ENCODE measurements around the gene OTP. TPM values are rescaled to one million over a fixed set of nuclear protein-coding genes. Genes with fewer than 3 reads are reported as not detected.
A peak's percentile ranks its signal among the peaks of the same experiment; 100 is the strongest.

The OTP gene
- total RNA-seq: not detected

GRCh38 chr5:77637998-77638762 is at the start of gene OTP:
Gene OTP, minus strand, starts transcription at chr5:77638713. Its CDS starts 164 bp downstream, at chr5:77638549.
- Mint-ChIP-seq H3K9me3 (peaks cover 6 to 11% of the 10 kb centered on the region in 2 donors), H3K36me3 (peaks cover 14 to 45% of the 10 kb centered on the region in 2 donors), H3K27ac (peak within 1 kb of the TSS in 1 of 2 donors; percentile 59)
- no peak for ATAC-seq
- no peak for DNase-seq (ENCODE audit: low spot score in 2 of 2)

GRCh38 chr5:77683171-77683732 is 44.7 kb upstream of the OTP start:
- H3K36me3 Mint-ChIP-seq: no peaks in the 10 kb centered on the region
- H3K27ac Mint-ChIP-seq: no peak overlapping the region
- ATAC-seq (no peak), DNase-seq (ENCODE audit: low spot score in 2 of 2) (no peak)
- no peaks in the 10 kb centered on the region for H3K9me3 Mint-ChIP-seq

DNA sequence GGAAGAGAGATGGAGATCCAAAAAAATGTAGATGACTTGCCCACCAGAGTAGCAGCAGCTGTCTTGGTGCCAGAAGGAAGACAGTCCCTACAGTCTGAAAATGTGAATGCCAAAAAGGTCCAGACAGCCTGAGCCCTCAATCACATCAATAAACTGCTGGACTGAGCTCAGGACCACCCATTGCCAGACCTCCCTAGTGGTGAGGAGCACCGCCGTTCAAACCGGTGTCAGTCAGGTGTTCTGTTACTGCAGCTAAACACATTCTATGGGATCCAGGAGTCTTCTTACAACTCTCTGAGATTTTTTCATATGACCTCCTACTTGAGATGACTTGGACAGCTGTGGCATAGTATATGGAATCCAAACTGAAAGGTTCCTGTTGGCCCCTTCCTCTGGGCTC is 32.0 kb upstream of the OTP start:
- ATAC-seq (no peak), DNase-seq (ENCODE audit: low spot score in 2 of 2) (no peak)
- no peak overlapping the region for H3K27ac Mint-ChIP-seq
- peaks cover 5% of the 10 kb centered on the region in 2 donors for H3K9me3 Mint-ChIP-seq
- no peaks in the 10 kb centered on the region for H3K36me3 Mint-ChIP-seq

DNA sequence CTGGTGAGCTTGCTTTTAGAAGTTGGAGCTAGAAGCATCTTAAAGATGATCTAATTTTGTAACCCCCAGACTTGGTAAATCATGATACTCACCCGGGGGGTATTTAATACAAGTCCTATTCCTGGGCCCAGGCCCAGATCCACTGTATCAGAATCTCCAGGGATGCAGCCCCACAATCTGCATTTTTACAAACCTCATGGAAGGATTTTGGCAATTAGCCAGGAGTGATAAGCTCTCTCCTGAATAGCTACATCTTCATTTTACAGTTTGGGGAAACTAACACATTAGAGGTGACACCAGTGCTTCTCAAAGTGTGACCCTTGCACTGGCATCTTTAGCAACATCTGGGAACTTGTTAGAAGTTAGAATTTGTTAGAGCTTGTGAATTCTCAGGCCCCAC is 31.2 kb upstream of the OTP start:
- ATAC-seq (no peak), DNase-seq (ENCODE audit: low spot score in 2 of 2) (no peak)
- Mint-ChIP-seq H3K9me3 (peaks cover 0 to 2% of the 10 kb centered on the region in 2 donors), H3K27ac (no peak overlapping the region), H3K36me3 (no peaks in the 10 kb centered on the region)

DNA sequence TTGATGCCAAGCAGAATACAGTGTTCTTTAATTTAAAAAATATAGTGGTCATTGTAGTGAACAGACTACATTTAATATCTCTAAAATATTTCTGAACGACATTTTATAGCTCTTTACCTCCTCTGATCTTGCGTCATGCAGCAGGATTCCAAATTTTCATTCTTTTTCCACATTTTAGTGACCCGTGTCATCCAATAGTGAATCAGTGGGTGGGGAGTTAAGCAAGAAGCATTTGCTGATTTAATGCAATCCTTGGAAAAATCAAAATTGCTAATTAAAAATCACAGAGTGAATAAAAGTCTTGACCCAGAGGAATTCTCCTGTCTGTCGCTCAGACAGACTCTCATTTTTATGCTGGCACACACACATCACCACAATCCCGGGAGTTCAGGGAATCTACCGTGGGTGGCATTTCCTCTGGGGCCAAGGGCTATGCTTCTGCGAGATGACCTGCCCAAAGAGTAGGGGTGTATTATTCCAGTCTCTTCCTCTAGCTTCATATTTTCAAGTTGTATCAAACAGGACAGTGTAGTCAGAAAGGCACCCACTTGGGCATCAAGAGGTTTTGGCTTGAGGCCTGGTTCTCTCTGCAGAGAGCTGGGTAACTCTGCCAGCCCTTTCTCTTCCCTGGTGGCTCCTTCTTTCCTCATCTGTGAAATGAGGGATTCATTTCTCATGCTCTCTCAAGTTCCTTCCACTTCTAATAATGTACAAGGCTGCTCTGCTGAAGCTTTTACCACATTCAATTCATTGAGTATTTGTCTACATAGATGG is 24.8 kb upstream of the OTP start:
- H3K27ac Mint-ChIP-seq: no peak overlapping the region

DNA sequence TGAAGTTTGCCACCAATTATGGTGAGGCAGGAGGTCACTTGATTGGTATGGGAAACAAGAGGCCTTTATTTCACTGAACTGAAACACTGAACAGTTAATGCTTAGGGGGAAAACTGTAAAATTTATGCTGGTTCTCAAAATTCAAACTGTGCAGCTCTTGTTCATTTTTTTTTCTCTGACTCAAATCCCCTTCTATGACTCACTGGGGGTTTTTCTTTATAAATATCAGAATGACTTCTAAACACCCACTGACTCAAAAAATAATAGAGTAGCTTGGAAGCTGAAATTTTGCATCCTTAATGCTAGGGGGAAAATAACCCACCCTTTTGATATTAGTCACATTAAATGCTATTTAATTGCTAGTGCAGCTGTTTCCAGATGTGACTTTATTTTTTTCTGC is 24.1 kb upstream of the OTP start:
- peak; percentile 56 to 86 for ATAC-seq
- DNase-seq (ENCODE audit: low spot score in 2 of 2): no peak
- Mint-ChIP-seq H3K27ac (no peak overlapping the region), H3K36me3 (peaks cover 0 to 7% of the 10 kb centered on the region in 2 donors), H3K9me3 (no peaks in the 10 kb centered on the region)

More for the DNA sequence above, 24.8 kb upstream of the OTP start:
- DNase-seq (ENCODE audit: low spot score in 2 of 2) (no peak), ATAC-seq (no peak)
- Mint-ChIP-seq H3K36me3 (peaks cover 0 to 5% of the 10 kb centered on the region in 2 donors), H3K9me3 (no peaks in the 10 kb centered on the region)

DNA sequence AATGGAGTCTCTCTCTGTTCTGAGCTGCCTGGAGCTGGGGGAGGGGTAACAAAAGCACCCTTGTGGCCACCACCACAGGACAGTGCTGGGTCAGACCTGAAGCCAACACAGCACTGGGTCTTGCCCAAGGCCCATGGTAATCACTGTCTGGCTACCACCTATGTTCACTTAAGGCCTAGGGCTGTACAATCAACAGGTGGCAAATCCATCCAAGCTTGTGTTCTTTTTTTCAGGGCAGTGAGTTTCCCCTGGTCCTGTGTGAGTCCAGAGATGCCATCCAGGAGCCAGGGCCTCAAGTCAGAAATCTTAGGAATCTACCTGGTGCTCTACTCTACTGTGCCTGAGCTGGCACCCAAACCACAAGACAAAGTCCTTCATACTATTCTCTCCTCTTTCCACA is 20.1 kb upstream of the OTP start:
- ATAC-seq (no peak), DNase-seq (ENCODE audit: low spot score in 2 of 2) (no peak)
- no peaks in the 10 kb centered on the region for H3K9me3 Mint-ChIP-seq
- no peak overlapping the region for H3K27ac Mint-ChIP-seq
- peaks cover 0 to 7% of the 10 kb centered on the region in 2 donors for H3K36me3 Mint-ChIP-seq

- Mint-ChIP-seq H3K9me3 (no peaks in the 10 kb centered on the region), H3K36me3 (peaks cover 0 to 8% of the 10 kb centered on the region in 2 donors), H3K27ac (no peak overlapping the region)
- no peak for DNase-seq (ENCODE audit: low spot score in 2 of 2)
- no peak for ATAC-seq
These were observed 12.8 kb upstream of the OTP start for GRCh38 chr5:77651343-77651742.

DNA sequence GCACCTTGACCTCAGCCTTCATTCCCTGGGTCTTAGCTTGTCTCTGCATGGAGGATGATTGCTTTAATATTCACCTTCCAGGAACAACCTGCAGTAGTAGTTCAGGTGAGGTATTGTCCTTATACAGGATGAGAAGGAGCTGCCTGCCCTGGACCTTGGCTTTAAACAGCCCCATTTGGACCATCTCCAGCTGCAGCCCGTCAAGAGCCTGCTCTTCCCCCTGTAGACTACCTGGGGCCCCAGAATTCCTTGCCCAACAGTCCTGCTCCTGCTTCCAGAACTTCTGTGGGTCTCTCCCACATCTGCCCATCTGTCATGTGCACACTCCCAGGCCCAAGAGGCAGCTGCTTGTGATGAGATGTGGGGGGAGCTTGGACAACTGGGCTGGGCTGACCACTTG is 12.2 kb upstream of the OTP start:
- no peak overlapping the region for H3K27ac Mint-ChIP-seq
- no peaks in the 10 kb centered on the region for H3K9me3 Mint-ChIP-seq
- no peak for DNase-seq (ENCODE audit: low spot score in 2 of 2)
- H3K36me3 Mint-ChIP-seq: peaks cover 0 to 13% of the 10 kb centered on the region in 2 donors
- no peak for ATAC-seq

DNA sequence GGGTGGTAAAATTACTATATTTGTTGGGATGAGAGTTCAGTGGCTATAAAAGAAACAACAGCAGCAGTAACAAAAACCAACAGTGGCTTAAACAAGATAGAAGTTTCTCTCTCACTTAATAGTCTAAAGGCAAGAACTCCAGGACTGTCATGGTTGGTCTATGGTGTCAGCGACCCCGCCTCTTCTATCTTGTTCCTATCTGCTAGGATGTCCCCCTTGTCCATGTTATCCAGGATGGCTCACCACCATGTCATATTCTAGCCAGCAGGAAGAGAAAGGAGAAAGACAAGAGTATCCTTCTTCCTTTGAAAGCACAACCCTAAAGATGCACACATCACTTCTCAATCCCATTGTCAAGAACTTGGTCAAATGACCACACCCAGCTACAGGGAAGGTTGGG is 11.3 kb upstream of the OTP start:
- H3K9me3 Mint-ChIP-seq: no peaks in the 10 kb centered on the region
- H3K36me3 Mint-ChIP-seq: peaks cover 0 to 13% of the 10 kb centered on the region in 2 donors
- no peak overlapping the region for H3K27ac Mint-ChIP-seq
- DNase-seq (ENCODE audit: low spot score in 2 of 2): no peak
- no peak for ATAC-seq

- H3K9me3 Mint-ChIP-seq: no peaks in the 10 kb centered on the region
- H3K36me3 Mint-ChIP-seq: peaks cover 6 to 30% of the 10 kb centered on the region in 2 donors
- DNase-seq (ENCODE audit: low spot score in 2 of 2): no peak
- ATAC-seq: no peak
- H3K27ac Mint-ChIP-seq: no peak overlapping the region
These were observed 7.6 kb upstream of the OTP start for GRCh38 chr5:77645995-77646639.

DNA sequence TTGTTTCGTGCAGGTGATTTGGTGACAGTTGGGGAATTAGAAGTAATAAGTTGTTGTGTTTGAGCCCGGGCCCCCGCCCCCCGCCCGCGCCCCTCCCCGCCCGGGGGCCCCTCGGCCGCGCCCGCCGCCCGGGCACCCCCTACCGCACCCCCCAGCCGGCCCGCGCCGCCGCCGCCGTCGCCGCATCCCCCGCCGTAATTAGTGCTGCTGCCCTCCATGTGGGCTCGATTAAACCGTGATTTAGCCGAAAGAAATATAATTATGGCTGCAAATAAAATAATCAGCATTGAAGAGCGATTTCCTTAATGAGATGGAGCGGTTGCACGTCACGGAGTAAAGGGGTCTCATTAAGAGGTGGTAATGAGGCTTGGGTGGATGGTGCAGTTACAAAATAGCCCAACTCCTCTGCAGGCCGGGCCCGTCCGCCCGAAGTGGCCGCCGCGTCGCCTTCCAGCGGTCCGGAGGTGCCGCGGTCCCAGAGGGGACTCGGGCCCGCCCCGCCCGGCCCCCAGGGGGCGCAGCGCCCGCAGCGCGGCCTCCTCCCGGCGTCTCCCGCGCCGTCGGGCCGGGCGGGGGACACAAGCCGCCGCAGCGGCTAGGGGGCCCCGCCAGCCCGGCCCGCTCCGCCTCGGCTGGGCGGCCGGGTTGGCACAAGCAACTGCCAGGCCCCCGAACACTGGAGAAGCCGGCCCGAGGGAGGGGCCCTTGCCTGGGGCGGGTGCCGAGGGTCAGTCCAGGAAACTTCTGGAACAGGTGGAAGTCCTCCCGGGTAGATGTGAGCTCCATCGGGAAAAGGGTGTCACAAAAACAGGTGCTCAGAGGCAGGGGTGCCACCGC is 6.9 kb upstream of the OTP start:
- Mint-ChIP-seq H3K36me3 (peaks cover 6 to 37% of the 10 kb centered on the region in 2 donors), H3K9me3 (no peaks in the 10 kb centered on the region), H3K27ac (no peak overlapping the region)
- DNase-seq (ENCODE audit: low spot score in 2 of 2): peak in 1 of 2 donors; percentile 66
- ATAC-seq: peak; percentile 64 to 92

DNA sequence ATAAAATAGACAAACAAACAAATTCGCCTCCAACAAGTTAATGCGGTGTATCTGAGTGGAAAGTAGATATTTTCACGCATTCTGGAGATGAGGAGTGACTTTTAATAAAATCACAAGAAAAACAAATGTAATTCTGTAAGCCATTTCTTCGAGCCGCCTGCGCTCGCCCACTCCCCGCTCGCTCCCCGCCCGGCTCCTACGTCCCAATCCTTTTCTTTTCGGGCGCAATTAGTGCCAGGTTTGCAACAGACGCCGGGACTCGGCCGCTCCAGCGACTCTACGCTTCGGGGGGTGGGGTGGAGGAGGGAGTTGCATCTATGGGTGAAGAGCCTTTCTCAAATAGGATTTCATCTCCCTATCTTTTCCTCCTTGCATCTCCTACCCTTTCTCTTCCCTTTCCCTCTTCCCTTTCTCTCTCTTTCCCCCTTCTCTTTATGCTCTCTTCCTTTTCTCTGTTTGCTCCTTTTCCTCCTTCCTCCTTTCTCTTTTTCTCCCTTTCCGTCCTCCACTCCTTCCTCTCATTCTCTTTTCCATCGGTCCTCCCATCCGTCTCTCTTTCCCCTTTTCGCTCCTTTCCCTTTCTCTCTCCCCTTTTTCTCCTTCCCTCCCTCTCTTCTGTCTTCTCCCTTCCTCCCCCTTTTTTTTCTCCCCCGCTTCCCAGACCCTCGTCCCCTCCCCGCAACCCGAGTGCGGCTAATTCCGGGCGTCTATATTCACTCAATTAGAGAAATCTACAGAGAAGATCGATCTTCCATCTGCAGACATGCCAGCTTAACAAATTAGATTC is 6.1 kb upstream of the OTP start:
- Mint-ChIP-seq H3K36me3 (peaks cover 6 to 43% of the 10 kb centered on the region in 2 donors), H3K9me3 (peaks cover 0 to 3% of the 10 kb centered on the region in 2 donors), H3K27ac (no peak overlapping the region)
- DNase-seq (ENCODE audit: low spot score in 2 of 2) (no peak), ATAC-seq (no peak)

GRCh38 chr5:77643654-77644370 is 5.3 kb upstream of the OTP start:
- H3K27ac Mint-ChIP-seq: peak overlapping the region in 1 of 2 donors; percentile 81
- no peak for ATAC-seq
- peaks cover 0 to 3% of the 10 kb centered on the region in 2 donors for H3K9me3 Mint-ChIP-seq
- DNase-seq (ENCODE audit: low spot score in 2 of 2): no peak
- peaks cover 6 to 41% of the 10 kb centered on the region in 2 donors for H3K36me3 Mint-ChIP-seq

Data from activated naive CD4-positive, alpha-beta T cell treated with anti-CD3 and anti-CD28 coated beads, Interleukin-2, amount 50 U/mL, for 72 hours (primary cell).